Peyer's patch (tissue), 4 donors: ENCODE measurements around the gene RGMA. TPM values are rescaled to one million over a fixed set of nuclear protein-coding genes. Genes with fewer than 3 reads are reported as not detected.

ENCODE experiments used
- DNase-seq, 3 donors: peaks; one replicate each; pipeline ENCODE4 v3.0.0-alpha.2; 2017 to 2019
- H3K27ac ChIP-seq, 4 donors: fragments of 200-600 bp; sonication (generic); one replicate each; pipeline ENCODE4 v1.5.1; 2016 to 2019
- H3K27me3 ChIP-seq, 2 donors: fragments of 200-600 bp; sonication (generic); one replicate each; pipeline ENCODE4 v1.5.1; 2019
- H3K36me3 ChIP-seq, 3 donors: fragments of 200-600 bp; sonication (generic); one replicate each; pipeline ENCODE4 v1.5.1; 2016 to 2019
- H3K4me1 ChIP-seq, 4 donors: fragments of 200-600 bp; sonication (generic); one replicate each; pipeline ENCODE4 v1.5.1; 2016 to 2019
- H3K4me3 ChIP-seq, 4 donors: fragments of 200-600 bp; sonication (generic); 1 replicate in 3 of 4; 2 replicates in 1 of 4; pipeline ENCODE4 v1.5.1; 2016 to 2019; ENCODE audit warnings: mild to moderate bottlenecking in 1 of 4
- H3K9me3 ChIP-seq, 4 donors: fragments of 200-600 bp; sonication (generic); one replicate each; pipeline ENCODE4 v1.5.1; 2016 to 2019; ENCODE audit warnings: mild to moderate bottlenecking in 1 of 4
- CTCF ChIP-seq, 6 experiments: fragments of 450-650 bp in 4 of 6; fragments of 200-600 bp in 2 of 6; sonication (generic) in 1 of 6; IDR thresholded peaks; one replicate each; pipeline ENCODE4 v1.5.1; 2017 to 2019; ENCODE audit warnings: antibody characterized with exemption in 6 of 6, mild to moderate bottlenecking in 3 of 6, moderate library complexity in 1 of 6
- POLR2A ChIP-seq, 2 donors: fragments of 450-650 bp; IDR thresholded peaks; one replicate each; pipeline ENCODE4 v1.5.1; 2017; ENCODE audit warnings: antibody characterized with exemption in 2 of 2, mild to moderate bottlenecking in 2 of 2, moderate library complexity in 2 of 2
- total RNA-seq, 4 donors: library from RNA; depleted of rRNA; stranded (reverse); fragments of >200 nt; gene quantifications; one replicate each; pipeline ENCODE4 v1.1.0, GENCODE V29; 2016

Gene RGMA
- total RNA-seq, 4 donors from 2014 or later: 1.8 to 18.8 (median 9.3) TPM

DNA sequence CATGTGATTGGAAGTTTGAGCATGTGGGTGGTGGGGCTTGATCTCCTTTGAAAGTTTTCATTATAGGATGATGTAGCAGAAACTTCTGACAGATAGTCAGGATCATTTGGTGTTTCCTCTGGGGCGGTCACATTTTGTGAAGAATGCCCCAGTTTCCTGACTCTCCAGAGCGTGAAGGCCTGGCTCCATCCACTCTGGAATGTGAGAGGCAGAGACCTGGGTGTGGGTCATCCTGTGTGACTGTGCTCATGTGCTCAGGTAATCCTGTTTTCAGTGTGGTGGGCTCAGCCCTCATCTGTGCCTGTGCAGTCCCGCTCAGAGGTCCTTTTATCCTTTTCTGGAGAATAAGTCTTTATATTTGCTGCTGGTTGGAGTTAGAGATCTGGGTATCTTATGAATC, 81.0 kb downstream of the RGMA start:
- TF ChIP-seq POLR2A (IDR thresholded peaks at IDR 0.05) (no peak), CTCF (IDR thresholded peaks at IDR 0.05) (no peak)
- H3K36me3 ChIP-seq: peaks cover 0 to 98% (median 2%) of the 10 kb centered on the region in 3 donors

DNA sequence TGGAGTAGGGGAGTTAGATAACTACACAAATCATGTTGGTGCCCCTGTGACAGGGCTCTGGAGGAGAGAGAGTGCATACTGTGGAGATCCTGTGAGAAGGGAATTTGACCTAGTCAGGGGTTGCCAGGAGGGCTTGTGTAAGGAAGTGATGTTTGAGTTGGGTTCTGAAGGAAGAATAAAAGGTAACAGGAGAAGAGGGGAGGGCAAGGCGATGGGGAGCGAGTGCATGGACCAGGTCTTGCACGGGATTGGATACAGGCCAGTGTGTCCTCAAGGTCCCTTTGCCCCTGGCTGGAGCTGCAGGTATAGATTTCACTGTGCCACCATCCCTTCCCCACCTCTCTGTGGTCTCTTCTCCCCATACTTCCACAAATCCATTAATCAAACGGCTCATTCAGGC, 83.9 kb downstream of the RGMA start:
- Histone ChIP-seq H3K27me3 (no peaks in the 10 kb centered on the region), H3K4me3 (no peak overlapping the region), H3K9me3 (no peaks in the 10 kb centered on the region), H3K4me1 (no peaks in the 10 kb centered on the region), H3K36me3 (peaks cover 0 to 98% (median 5%) of the 10 kb centered on the region in 3 donors), H3K27ac (no peak overlapping the region)
- no peak for TF ChIP-seq CTCF (IDR thresholded peaks at IDR 0.05)
- no peak for TF ChIP-seq POLR2A (IDR thresholded peaks at IDR 0.05)
- DNase-seq: no peak

More for the DNA sequence above, 81.0 kb downstream of the RGMA start:
- H3K9me3 ChIP-seq: no peaks in the 10 kb centered on the region
- DNase-seq: no peak
- H3K27me3 ChIP-seq: no peaks in the 10 kb centered on the region
- no peak overlapping the region for H3K27ac ChIP-seq
- no peak overlapping the region for H3K4me3 ChIP-seq
- no peaks in the 10 kb centered on the region for H3K4me1 ChIP-seq

DNA sequence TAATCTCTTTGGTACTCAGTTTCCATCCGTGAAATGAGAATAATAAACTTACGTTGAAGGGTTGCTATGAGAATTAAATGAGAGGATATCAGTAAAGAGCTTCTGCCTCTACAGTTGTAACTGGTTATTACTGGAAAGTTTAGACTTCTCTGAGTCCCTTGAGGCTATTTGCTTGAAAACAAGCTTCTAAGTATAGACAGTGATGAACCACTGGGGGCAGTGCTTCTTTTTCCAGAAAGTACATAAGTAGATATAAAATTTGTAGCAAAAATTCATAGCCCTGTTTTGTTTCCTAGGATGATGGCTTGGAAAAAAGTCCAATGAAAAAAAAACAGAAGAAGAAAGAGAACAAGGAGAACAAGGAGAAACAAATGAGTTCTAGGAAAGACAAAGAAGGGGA, 87.1 kb downstream of the RGMA start:
- no peak for DNase-seq
- no peaks in the 10 kb centered on the region for H3K9me3 ChIP-seq
- no peaks in the 10 kb centered on the region for H3K27me3 ChIP-seq
- no peaks in the 10 kb centered on the region for H3K4me1 ChIP-seq
- H3K36me3 ChIP-seq: peaks cover 0 to 98% (median 3%) of the 10 kb centered on the region in 3 donors
- H3K27ac ChIP-seq: no peak overlapping the region
- H3K4me3 ChIP-seq: no peak overlapping the region
- no peak for TF ChIP-seq POLR2A (IDR thresholded peaks at IDR 0.05)
- TF ChIP-seq CTCF (IDR thresholded peaks at IDR 0.05): no peak

- Histone ChIP-seq H3K27me3 (no peaks in the 10 kb centered on the region), H3K9me3 (no peaks in the 10 kb centered on the region), H3K27ac (no peak overlapping the region), H3K36me3 (peaks cover 0 to 98% (median 3%) of the 10 kb centered on the region in 3 donors), H3K4me1 (no peaks in the 10 kb centered on the region), H3K4me3 (no peak overlapping the region)
- no peak for DNase-seq
- TF ChIP-seq CTCF (IDR thresholded peaks at IDR 0.05) (no peak), POLR2A (IDR thresholded peaks at IDR 0.05) (no peak)
Observed at GRCh38 chr15:93001156-93001555, 87.9 kb downstream of the RGMA start.

DNA sequence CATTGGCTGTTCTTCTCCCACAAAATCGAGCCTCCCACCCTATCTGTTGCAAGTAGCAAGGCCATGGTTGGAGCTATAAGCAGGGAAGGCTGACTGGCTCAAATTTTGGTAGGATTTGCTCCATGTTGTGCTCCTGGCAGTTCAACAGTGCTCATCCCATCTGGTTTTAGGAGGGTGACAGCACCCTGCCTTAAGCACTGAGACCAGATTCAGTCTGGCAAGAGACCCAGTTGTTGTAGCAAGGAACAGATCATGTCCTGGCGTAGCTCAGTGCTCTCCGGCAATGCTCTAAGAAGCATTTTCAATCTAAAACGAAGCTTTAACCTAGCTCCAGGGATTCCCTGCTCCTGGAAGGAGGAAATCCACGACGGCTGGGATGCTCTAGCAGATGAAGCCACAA, 91.2 kb downstream of the RGMA start:
- no peak overlapping the region for H3K27ac ChIP-seq
- DNase-seq: no peak
- no peaks in the 10 kb centered on the region for H3K9me3 ChIP-seq
- H3K36me3 ChIP-seq: peaks cover 0 to 98% (median 3%) of the 10 kb centered on the region in 3 donors
- no peak overlapping the region for H3K4me3 ChIP-seq
- no peaks in the 10 kb centered on the region for H3K27me3 ChIP-seq
- TF ChIP-seq CTCF (IDR thresholded peaks at IDR 0.05) (no peak), POLR2A (IDR thresholded peaks at IDR 0.05) (no peak)
- H3K4me1 ChIP-seq: no peaks in the 10 kb centered on the region

DNA sequence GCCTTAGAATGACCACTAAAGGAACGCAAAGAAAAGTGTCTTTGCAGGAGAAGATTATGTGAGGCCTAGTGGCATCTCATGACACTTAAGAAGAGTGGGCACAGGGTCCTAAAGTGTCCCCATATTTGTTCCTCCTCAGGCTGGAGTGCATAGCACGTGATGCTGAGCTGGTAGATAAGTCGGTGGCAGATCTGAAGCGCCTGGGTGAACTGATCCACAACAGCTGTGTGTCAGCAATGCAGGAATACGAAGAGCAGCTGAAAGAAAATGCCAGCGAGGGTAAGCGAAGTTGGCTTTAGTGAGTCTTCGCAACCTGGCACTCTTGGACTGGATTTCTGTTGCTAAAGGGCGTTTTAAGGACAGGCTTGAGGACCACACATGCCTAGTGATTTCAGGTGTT, 96.3 kb downstream of the RGMA start:
- Histone ChIP-seq H3K27me3 (no peaks in the 10 kb centered on the region), H3K4me3 (no peak overlapping the region), H3K36me3 (peaks cover 0 to 95% (median 0%) of the 10 kb centered on the region in 3 donors), H3K9me3 (no peaks in the 10 kb centered on the region), H3K27ac (no peak overlapping the region), H3K4me1 (no peaks in the 10 kb centered on the region)
- TF ChIP-seq CTCF (IDR thresholded peaks at IDR 0.05) (no peak), POLR2A (IDR thresholded peaks at IDR 0.05) (no peak)
- DNase-seq: no peak
